ENCODE data around the gene ZNF691.

The ZNF691 gene, protein sequence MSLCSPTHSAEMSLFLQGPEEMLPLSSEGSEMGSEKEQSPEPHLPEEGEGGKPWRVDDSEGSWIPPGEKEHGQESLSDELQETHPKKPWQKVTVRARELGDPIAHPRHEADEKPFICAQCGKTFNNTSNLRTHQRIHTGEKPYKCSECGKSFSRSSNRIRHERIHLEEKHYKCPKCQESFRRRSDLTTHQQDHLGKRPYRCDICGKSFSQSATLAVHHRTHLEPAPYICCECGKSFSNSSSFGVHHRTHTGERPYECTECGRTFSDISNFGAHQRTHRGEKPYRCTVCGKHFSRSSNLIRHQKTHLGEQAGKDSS

GRCh38 chr1:42846257-42847110 lies at the start of gene ZNF691:
Gene ZNF691, plus strand, starts transcription at chr1:42846613. Its CDS starts 3,046 bp downstream, at chr1:42849659.
- peak; percentile 56 for TF ChIP-seq CTCF (IDR thresholded peaks at IDR 0.05; ENCODE audit: low read depth, low read length)
- DNase-seq (ENCODE audit: extremely low read depth, low read depth), result peak; percentile 88

GRCh38 chr1:42797414-42797813 lies 49.0 kb upstream of the ZNF691 start:
- no peak for DNase-seq (ENCODE audit: extremely low read depth, low read depth)
- no peak for TF ChIP-seq CTCF (IDR thresholded peaks at IDR 0.05; ENCODE audit: low read depth, low read length)

GRCh38 chr1:42797979-42798378 lies 48.4 kb upstream of the ZNF691 start:
- TF ChIP-seq CTCF (IDR thresholded peaks at IDR 0.05; ENCODE audit: low read depth, low read length), result no peak

GRCh38 chr1:42801832-42802473 lies 44.5 kb upstream of the ZNF691 start:
- TF ChIP-seq CTCF (IDR thresholded peaks at IDR 0.05; ENCODE audit: low read depth, low read length), result no peak
- DNase-seq (ENCODE audit: extremely low read depth, low read depth), result peak; percentile 24

More at GRCh38 chr1:42797979-42798378, 48.4 kb upstream of the ZNF691 start:
- no peak for DNase-seq (ENCODE audit: extremely low read depth, low read depth)

DNA sequence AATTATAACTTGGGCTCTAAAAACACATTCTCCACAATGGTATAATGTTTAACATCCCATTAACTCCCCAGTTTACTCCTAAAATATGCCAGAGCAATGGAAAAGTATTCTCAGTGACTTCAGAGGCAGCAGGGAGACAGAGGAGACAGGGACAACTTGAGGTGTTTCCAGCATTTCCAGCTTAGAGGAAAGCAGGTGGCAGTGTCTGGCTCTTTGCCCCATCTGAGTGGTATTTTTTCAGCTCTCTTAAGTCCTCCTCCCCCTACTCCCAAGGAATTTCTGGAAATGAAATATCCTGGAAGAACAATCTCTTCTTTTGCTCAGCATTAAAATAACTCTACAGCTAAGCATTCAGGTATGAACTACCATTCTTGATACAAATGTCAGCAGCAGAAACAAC lies 40.2 kb upstream of the ZNF691 start:
- DNase-seq (ENCODE audit: extremely low read depth, low read depth), result no peak
- TF ChIP-seq CTCF (IDR thresholded peaks at IDR 0.05; ENCODE audit: low read depth, low read length), result no peak

DNA sequence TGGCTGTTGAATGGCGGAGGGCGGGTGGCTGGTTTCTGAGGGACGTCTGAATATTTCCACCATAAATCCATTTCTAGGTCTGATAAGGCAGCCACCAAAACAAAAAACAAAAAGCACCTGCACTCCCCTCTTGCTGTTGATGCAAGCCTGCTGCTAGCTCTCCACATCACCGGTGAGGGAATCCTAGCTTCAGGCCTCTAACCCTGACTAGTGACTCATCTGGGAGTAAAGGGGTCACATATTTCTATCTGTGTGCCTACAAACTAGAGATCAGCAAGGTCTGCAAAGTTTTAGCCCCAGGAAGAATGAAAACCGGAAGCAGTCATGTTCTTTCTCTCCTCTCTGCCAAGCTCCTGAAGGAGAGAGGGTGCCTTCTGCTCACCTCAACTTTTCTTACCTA lies 39.8 kb upstream of the ZNF691 start:
- DNase-seq (ENCODE audit: extremely low read depth, low read depth), result no peak

More for the DNA sequence above, 39.8 kb upstream of the ZNF691 start:
- TF ChIP-seq CTCF (IDR thresholded peaks at IDR 0.05; ENCODE audit: low read depth, low read length), result no peak
